Measurements from ENCODE around the gene ATF7IP2. TPM values are rescaled to one million over a fixed set of nuclear protein-coding genes. Genes with fewer than 3 reads are reported as not detected.
"Not testable (repeated sequence)": the region's sequence is repeated elsewhere in the genome, so short reads cannot be mapped to it uniquely, and the experiment has no call there.

ATF7IP2 gene
- total RNA-seq, 1 donor from 2014 or later, result 4.1 TPM

DNA sequence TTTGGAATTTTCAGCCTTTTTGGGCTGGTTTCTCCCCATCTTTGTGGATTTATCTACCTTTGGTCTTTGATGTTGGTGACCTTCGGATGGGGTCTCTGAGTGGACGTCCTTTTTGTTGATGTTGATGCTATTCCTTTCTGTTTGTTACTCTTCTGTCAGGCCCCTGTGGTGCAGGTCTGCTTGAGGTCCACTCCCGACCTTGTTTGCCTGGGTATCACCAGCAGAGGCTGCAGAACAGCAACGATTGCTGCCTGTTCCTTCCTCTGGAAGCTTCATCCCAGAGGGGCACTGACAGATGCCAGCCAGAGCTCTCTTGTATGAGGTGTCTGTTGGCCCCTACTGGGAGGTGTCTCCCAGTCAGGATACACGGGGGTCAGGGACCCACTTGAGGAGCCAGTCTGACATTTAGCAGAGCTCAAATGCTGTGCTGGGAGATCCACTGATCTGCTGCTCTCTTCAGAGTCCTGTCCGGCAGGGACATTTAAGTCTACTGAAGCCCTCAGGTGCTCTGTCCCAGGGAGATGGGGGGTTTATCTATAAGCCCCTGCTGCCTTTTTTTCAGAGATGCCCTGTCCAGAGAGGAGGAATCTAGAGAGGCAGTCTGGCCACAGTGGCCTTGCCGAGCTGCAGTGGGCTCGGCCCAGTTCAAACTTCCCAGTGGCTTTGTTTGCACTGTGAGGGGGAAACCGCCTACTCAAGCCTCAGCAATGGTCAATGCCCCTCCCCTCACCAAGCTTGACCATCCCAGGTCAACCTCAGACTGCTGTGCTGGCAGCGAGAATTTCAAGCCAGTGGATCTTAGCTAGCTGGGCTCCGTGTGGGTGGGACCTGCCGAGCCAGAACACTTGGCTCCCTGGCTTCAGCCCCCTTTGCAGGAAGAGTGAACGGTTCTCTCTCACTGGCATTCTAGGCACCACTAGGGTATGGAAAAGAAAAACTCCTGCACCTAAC, 66.6 kb downstream of the ATF7IP2 start:
- DNase-seq, result not testable (repeated sequence)

DNA sequence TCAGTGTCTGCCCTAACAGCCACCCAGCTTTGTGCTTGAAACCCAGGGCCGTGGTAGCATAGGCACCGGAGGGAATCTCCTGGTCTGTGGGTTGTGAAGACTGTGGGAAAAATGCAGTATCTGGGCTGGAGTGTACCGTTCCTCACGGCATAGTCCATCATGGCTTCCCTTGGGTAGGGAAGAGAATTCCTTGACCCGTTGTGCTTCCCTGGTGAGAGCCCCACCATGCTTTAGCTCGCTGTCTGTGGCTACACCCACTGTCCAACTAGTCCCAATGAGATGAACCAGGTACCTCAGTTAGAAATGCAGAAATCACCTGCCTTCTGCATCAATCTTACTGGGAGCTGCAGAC, 67.3 kb downstream of the ATF7IP2 start:
- no peak for DNase-seq

DNA sequence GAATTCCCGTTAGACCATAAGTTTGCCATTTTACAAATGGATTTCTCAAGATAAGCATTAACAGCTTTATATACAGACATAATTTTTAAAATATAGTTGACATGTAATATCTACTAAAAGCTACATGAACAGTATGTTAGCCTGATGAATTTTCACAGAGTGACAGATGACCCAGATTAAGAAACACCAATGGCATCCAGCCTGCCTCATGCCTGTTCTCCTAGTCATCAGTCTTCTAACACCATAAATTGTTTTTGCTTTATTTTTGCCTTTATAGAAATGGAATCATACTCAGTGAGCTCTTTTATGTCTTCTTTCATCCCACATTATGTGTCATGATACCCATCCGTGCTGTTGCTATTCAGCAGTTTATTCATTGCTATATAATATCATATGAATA, 80.0 kb downstream of the ATF7IP2 start:
- DNase-seq, result no peak

DNA sequence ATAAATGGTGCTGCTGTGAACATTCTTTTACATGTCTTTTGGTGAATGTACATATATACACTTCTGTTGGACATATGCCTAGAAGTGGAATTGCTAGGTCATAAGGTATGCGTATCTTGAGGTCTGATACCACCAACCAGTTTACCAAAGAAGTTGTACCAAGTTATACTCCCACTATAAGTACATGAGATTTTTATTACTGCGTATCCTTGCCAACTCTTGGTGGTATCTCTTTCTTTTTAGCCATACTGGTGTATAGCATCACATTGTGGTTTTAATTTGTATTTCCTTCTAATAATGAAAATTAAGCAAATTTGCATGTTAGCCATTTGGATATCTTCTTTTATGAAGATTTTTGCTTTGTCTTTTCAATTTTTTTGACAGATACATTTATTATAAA, 80.5 kb downstream of the ATF7IP2 start:
- no peak for DNase-seq

DNA sequence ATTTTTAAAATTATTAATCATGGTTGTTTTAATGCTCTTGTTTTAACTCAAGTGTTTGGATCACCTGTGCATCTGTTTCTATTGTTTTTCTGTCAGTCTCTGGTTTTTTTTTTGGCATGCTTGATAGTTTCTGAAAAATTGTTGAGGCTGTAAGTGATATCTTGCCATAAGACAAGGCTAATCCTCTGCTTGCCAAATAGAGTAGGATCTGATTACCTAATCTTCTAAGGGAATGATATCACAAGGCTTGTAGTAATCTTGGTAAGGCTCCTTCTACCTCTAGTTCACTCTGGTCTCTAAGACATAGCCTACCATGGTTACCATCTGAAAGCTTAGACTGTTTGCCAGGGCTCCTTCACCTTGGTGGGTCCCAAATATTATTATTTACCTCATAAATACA, 81.0 kb downstream of the ATF7IP2 start:
- DNase-seq, result no peak

DNA sequence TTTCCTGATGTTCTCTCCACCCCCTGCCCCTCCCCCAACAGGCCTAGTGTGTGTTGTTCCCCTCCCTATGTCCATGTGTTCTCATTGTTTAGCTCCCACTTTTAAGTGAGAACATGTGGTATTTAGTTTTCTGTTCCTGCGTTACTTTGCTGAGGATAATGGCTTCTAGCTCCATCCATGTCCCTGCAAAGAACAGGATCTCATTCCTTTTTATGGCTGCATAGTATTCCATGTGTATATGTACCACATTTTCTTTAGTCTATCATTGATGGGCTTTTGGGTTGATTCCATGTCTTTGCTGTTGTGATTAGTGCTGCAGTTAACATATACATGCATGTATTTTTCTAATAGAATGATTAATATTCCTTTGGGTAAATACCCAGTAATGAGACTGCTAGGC, 90.8 kb downstream of the ATF7IP2 start:
- not testable (repeated sequence) for DNase-seq

DNA sequence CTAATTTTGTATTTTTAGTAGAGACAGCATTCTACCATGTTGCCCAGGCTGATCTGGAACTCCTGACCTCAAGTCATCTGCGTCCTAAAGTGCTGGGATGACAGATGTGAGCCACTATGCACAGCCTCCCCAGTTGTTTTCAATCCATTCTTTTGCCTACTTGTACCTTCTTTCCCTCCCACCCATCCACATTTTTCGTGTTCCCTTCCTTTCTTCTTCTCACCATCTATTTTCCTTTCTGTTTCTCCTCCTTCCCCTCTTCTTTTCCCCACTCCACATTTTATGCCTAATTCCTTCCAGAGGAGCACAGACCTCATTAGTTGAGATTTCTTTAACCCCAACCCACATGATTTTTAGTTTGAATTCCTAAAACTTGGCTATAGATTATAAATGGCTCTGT, 94.3 kb downstream of the ATF7IP2 start:
- no peak for DNase-seq

DNA sequence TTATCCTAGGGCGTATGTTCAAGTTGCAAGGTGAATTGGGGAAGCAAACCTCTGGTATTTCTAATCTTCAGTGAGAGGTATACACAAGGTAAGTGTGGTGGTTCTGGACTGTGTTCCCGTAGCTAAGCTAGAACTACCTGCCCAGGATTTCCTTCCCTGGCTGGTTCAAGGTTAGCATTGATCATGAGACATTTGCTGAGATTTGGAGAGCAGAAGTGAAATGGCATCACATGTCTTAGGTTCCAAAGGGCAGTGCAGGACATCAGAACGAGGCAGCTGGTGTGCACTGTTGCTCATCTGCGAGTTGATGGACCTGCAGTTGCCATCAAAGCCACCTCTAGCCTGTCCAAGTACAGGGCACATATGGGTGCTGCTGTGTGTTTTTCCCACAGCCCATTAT, 99.3 kb downstream of the ATF7IP2 start:
- DNase-seq, result no peak

DNA sequence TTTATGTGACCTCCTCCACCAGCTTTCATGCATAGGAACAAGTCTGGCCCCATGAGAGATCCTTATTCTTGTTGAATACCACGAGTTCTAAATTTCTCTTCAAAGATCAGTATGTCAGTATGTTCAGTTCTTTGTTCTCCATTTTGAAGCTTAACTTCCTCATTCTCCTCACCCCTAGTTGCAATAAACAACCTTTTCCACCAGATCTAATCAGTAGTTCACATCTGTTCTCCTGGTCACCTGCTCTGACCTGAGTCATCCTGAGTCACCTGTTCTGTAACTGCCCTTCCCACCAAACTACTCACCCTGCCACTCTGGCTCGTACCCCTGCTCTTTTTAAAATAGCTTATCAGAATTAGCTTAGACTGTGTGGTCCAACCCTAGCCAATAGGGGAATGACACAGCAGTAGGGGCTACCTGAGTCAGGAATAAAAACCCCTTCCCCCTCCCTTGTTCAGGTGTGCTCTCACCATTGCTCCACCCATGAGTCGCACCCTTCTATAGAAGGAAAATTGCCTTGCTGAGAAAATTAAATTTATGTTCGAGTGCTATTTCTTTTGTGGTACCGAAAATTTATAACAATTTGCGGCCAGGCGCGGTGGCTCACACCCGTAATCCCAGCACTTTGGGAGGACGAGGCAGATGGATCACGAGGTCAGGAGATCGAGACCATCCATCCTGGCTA, 100.0 kb downstream of the ATF7IP2 start:
- no peak for DNase-seq

DNA sequence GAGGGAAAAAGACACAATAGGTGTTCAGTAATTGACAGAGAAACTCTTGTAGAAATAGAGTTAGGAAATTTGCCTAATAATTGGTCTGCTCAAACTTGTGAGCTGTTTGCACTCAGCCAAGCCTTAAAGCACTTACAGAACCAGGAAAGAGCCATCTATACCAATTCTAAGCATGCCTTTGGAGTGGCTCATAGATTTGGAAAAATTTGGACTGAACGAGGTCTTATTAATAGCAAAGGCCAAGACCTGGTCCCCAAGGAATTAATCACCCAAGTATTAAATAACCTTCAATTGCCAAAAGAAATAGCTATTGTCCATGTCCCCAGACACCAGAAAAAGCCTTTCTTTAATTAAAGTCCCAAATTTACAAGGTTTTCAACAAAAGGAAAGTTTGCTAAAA, 104.3 kb downstream of the ATF7IP2 start:
- no peak for DNase-seq

DNA sequence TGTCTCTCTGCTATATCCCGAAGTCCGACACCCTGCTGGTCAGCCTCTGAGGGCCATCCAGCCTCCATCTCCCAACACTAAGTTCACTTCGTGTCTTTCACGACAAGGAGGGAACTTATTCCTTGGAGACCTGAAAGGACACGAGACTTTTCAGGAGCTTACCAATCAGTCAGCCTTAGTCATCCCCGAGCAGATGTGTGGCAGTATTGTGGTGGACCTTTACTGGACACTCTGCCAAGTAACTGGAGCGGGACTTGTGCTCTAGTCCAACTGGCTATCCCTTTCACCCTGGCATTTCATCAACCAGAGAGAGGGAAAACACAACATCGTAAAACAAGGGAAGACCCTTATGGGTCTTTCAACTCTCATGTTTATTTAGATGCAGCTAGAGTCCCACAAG, 107.4 kb downstream of the ATF7IP2 start:
- DNase-seq, result no peak

DNA sequence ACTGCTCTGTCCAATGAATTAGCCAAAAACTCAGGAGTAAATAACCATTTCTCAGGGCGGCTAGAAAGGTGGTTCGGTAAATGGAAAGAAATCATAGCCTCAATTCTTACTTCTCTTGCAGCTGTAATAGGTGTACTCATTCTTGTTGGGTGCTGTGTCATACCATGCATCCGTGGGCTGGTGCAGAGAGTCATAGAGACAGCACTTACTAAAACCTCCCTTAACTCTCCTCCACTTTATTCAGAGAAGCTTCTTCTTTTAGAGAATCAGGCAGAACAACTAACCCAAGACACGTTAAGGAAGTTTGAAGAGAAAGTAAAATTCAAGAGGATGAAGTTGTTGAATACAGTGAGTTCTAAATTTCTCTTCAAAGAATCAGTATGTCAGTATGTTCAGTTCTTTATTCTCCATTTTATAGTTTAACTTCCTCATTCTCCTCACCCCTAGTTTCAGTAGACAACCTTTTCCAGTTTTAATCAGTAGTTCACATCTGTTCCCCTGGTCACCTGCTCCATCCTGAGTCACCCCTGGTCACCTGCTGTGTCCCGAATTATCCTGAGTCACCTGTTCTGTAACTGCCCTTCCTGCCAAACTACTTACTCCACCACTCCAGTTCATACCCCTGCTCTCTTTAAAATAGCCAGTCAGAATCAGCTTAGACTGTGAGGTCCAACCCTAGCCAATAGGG, 108.6 kb downstream of the ATF7IP2 start:
- DNase-seq, result no peak

DNA sequence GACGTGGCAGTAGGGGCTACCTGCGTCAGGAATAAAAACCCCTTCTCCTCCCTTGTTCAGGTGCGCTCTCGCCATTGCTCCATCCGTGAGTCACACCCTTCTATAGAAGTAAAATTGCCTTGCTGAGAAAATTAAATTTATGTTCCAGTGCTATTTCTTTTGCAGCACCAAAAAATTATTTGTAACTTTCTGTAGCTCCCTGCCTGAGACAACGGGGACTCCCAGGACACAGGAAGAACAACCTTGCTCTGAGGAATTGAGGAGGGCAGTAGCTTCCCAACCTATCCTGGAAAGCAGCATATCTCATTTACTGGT, 109.1 kb downstream of the ATF7IP2 start:
- DNase-seq, result no peak

DNA sequence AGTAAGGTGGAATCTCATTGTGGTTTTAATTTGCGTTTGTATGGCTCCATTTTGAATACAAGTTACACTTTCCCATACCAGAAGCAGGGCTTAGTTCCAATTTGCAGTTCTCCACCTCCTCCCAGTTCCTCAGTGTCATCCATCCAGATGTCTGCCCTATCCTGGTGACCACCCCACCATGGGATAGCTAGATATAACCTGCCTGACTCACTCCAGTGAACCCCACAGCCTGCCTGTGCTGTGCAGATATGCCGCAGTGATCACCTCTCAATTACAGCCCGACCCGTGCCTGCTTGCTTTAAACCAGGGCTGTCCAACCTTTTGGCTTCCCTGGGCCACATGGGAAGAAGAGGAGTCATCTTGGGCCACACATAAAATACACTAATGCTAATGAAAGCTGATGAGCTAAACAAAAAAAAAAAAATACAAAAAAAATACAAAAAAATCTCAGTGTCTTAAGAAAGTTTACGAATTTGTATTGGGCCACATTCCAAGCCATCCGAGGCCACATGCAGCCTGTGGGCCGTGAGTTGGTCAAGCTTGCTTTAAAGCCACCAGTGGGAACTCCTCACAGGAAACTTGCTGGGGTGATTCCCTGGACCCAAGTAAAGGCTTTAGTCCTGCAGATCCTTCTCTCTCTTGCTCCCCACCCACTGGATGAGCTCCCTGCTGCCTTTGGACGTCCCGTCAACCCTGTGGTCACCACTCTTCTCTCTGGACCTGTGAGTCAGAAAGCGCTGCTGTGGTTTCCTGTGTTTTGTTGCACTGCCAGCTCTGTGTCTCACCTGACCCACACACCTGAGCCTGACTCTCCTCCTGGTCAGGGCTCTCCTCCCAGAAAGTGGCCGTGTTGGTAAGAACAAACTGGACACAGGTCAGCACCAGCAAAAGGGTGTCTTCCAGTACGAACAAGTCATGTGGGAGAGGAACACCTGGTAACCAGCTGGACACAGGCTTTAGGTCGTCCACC, 111.6 kb downstream of the ATF7IP2 start:
- DNase-seq, result no peak

DNA sequence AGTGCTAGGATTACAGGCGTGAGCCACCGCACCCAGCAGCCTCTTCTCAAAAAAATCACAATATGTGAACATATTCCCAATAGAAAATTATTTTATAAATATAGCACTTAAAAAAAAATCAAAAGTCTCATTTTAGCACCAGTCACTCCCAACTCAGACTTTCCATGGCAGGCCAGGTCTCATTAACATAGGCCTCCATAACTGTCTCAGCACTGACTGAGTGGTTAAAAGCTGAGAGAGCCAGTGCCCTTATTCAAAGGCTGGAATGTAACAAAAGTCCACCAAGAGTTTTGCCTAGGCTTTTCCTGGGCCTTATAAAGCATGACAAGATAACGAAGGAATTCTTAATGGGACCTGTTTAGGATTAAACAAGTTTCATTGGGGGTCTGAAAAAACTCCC, 114.7 kb downstream of the ATF7IP2 start:
- no peak for DNase-seq

DNA sequence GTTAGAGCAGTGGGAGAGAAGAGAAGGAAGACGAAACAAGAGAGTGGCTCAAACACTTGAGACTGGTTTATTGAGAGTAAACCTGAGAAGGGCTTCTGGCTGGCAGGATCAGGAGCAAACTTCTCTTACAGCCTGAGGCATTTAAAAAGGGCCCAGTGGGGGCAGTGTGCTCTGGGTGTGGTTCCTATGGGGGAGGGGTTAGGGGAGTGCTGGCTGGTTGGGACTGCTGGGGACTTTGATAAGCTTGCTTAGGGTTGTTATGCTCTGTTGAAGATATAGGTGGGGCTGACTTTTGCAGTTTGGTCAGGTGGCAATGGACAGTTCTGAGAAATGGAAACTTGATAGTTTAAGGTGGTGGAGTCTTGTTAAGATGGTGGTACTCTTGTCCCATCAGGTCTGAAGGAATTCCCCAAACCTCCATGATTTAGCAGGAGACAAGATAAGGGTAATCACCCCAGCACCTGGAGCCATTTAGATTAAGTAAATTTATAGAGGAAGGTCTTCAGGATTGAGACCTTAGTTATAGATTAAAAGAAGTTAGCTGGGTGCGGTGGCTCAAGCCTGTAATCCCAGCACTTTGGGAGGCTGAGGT, 115.3 kb downstream of the ATF7IP2 start:
- no peak for DNase-seq

DNA sequence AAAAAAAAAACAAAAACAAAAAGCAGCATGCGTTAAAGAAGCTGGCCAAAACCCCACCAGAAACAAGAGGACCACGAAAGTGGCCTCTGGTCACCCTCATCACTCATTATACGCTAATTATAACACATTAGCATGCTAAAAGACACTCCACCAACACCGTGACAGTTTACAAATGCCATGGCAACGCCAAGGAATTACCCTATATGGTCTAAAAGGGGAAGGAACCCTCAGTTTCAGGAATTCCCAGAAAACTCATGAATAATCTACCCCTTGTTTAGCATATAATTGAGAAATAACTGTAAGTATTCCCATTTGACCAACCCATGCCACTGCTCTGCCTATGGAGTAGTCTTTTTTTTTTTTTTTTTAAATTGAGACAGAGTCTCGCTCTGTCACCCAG, 116.9 kb downstream of the ATF7IP2 start:
- no peak for DNase-seq

DNA sequence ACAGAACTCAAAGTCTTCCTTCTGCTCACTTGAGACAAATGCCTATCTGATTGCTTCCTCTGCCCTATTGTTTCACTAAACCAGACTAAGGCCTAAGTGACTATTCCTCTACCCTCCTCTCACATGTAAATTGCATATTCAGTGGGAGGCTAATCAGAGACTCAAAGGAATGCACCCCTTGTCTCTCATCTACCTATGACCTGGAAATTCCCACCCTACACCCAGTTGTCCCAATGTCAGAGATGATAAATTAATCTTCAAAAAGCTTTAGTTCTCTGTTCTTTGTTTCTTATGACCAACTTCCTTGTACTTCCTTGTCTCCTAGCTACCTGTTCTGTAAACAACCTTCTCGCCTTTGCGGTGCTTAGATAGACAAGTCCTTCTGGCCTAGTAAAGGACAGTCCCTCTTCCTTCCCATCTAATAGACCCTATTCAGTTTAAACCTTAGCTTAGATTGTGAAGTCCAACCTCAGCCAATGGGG, 118.6 kb downstream of the ATF7IP2 start:
- DNase-seq, result no peak

DNA sequence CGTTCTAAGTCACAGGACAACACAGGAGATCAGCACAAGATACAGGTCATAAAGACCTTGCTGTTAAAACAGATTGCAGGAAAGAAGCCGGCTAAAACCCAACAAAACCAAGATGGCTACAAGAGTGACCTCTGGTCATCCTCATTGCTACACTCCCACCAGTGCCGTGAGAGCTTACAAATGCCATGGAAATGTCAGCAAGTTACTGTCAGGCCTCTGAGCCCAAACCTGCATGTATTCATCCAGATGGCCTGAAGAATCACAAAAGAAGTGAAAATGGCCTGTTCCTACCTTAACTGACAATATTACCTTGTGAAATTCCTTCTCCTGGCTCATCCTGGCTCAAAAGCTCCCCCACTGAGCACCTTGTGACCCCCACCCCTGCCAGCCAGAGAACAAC, 119.4 kb downstream of the ATF7IP2 start:
- DNase-seq, result not testable (repeated sequence)

DNA sequence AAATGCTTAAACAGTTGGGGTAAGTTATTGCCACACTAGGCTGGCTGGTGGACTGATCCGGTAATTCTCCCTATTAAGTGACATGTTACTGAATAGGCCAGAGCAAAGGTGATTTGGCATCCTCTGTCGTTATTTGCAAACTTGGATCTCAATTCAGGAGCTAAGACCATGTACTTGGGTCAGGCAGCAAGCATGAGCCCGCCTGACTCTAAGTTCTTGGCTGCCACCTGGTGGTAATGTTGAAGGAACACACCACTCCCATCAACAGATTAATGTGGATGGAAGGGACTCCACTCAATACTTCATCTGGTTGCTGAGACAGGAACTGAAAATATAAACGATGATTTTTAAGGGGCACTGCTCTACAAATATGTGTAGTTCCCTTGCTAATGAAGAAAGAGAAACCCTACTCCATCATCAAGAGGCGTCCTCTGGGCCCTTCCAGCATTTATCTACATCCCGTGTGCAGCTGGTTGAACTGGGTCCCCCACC, 123.7 kb downstream of the ATF7IP2 start:
- peak; percentile 89 for DNase-seq

DNA sequence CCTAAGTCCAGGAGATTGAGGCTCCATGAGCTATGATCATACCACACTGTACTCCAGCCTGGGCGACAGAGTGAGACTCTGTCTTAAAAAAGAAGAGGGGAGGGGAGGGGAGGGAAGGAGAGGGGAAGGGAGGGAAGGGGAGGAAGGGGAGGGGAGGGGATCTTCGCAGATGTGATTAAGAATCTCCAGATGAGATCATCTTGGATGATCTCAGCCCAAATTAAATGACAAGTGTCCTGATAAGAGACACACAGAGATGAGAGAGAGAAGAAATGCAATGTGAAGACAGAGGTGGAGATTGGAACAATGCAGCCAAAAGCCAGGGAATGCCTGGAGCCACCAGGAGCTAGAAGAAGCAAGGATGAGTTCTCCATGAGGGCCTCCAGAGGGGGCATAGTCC, 124.4 kb downstream of the ATF7IP2 start:
- DNase-seq, result no peak

All from tongue (tissue), 2 donors.